Measurements from ENCODE around the gene CDC42BPA. TPM values are rescaled to one million over a fixed set of nuclear protein-coding genes. Genes with fewer than 3 reads are reported as not detected.

The CDC42BPA gene
- total and polyA plus RNA-seq, 5 donors, result 12.9 to 38.0 (median 36.5) TPM

- no peak for ATAC-seq
- H3K27me3 ChIP-seq (ENCODE audit: control insufficient read depth, insufficient read depth), result no peaks in the 10 kb centered on the region
- WGBS, result 92% methylated on average over 3 of the region's 3 CpGs
- intact Hi-C loops (cut with DNase I), result no loop called here
- no peak for DNase-seq
- H3K4me1 ChIP-seq (ENCODE audit: control insufficient read depth, insufficient read depth, low read length), result peaks cover 5% of the 10 kb centered on the region
- H3K27ac ChIP-seq (ENCODE audit: low read length), result no peak overlapping the region
- H3K9me3 ChIP-seq (ENCODE audit: control insufficient read depth, low read length), result no peaks in the 10 kb centered on the region
- H3K4me3 ChIP-seq (ENCODE audit: low read length), result no peak overlapping the region
Measured at GRCh38 chr1:227306689-227307088, 11.6 kb downstream of the CDC42BPA start.

GRCh38 chr1:227305894-227306626 is 12.2 kb downstream of the CDC42BPA start:
- Histone ChIP-seq H3K27ac (ENCODE audit: low read length) (no peak overlapping the region), H3K4me1 (ENCODE audit: control insufficient read depth, insufficient read depth, low read length) (peaks cover 5% of the 10 kb centered on the region), H3K27me3 (ENCODE audit: control insufficient read depth, insufficient read depth) (no peaks in the 10 kb centered on the region), H3K9me3 (ENCODE audit: control insufficient read depth, low read length) (no peaks in the 10 kb centered on the region), H3K4me3 (ENCODE audit: low read length) (no peak overlapping the region)
- DNase-seq (no peak), ATAC-seq (no peak)
- intact Hi-C loops (cut with DNase I), result no loop called here
- WGBS, result 92% methylated on average over 6 of the region's 6 CpGs

- no peak overlapping the region for H3K4me3 ChIP-seq (ENCODE audit: low read length)
- no peak for ATAC-seq
- no peaks in the 10 kb centered on the region for H3K27me3 ChIP-seq (ENCODE audit: control insufficient read depth, insufficient read depth)
- H3K27ac ChIP-seq (ENCODE audit: low read length), result no peak overlapping the region
- no peak for DNase-seq
- peaks cover 3% of the 10 kb centered on the region for H3K4me1 ChIP-seq (ENCODE audit: control insufficient read depth, insufficient read depth, low read length)
- intact Hi-C loops (cut with DNase I), result no loop called here
- H3K9me3 ChIP-seq (ENCODE audit: control insufficient read depth, low read length), result no peaks in the 10 kb centered on the region
Measured at GRCh38 chr1:227304665-227305064, 13.6 kb downstream of the CDC42BPA start.

GRCh38 chr1:227303662-227304061 is 14.6 kb downstream of the CDC42BPA start:
- peaks cover 3% of the 10 kb centered on the region for H3K4me1 ChIP-seq (ENCODE audit: control insufficient read depth, insufficient read depth, low read length)
- H3K4me3 ChIP-seq (ENCODE audit: low read length), result no peak overlapping the region
- no peaks in the 10 kb centered on the region for H3K9me3 ChIP-seq (ENCODE audit: control insufficient read depth, low read length)
- ATAC-seq, result no peak
- intact Hi-C loops (cut with DNase I), result no loop called here
- no peaks in the 10 kb centered on the region for H3K27me3 ChIP-seq (ENCODE audit: control insufficient read depth, insufficient read depth)
- H3K27ac ChIP-seq (ENCODE audit: low read length), result no peak overlapping the region
- no peak for DNase-seq

- no peak overlapping the region for H3K27ac ChIP-seq (ENCODE audit: low read length)
- ATAC-seq, result no peak
- no peaks in the 10 kb centered on the region for H3K27me3 ChIP-seq (ENCODE audit: control insufficient read depth, insufficient read depth)
- H3K4me3 ChIP-seq (ENCODE audit: low read length), result no peak overlapping the region
- H3K9me3 ChIP-seq (ENCODE audit: control insufficient read depth, low read length), result no peaks in the 10 kb centered on the region
- 98% methylated on average over 7 of the region's 7 CpGs for WGBS
- peaks cover 3% of the 10 kb centered on the region for H3K4me1 ChIP-seq (ENCODE audit: control insufficient read depth, insufficient read depth, low read length)
- DNase-seq, result no peak
- intact Hi-C loops (cut with DNase I), result no loop called here
Measured at GRCh38 chr1:227300682-227301081, 17.6 kb downstream of the CDC42BPA start.

GRCh38 chr1:227299688-227300087 is 18.6 kb downstream of the CDC42BPA start:
- 63% methylated on average over 4 of the region's 4 CpGs for WGBS
- Histone ChIP-seq H3K4me1 (ENCODE audit: control insufficient read depth, insufficient read depth, low read length) (peaks cover 3% of the 10 kb centered on the region), H3K4me3 (ENCODE audit: low read length) (no peak overlapping the region), H3K27ac (ENCODE audit: low read length) (no peak overlapping the region), H3K27me3 (ENCODE audit: control insufficient read depth, insufficient read depth) (no peaks in the 10 kb centered on the region), H3K9me3 (ENCODE audit: control insufficient read depth, low read length) (no peaks in the 10 kb centered on the region)
- intact Hi-C loops (cut with DNase I), result loop anchor here in 1 of 4 donors (10.0 kb wide), 1 partner anchor 55 kb away; no protein-coding TSS in a partner anchor
- no peak for DNase-seq
- no peak for ATAC-seq

GRCh38 chr1:227299241-227299627 is 19.1 kb downstream of the CDC42BPA start:
- intact Hi-C loops (cut with DNase I), result loop anchor here in 1 of 4 donors (10.0 kb wide), 1 partner anchor 54 kb away; no protein-coding TSS in a partner anchor
- Histone ChIP-seq H3K27me3 (ENCODE audit: control insufficient read depth, insufficient read depth) (no peaks in the 10 kb centered on the region), H3K27ac (ENCODE audit: low read length) (no peak overlapping the region), H3K9me3 (ENCODE audit: control insufficient read depth, low read length) (no peaks in the 10 kb centered on the region), H3K4me3 (ENCODE audit: low read length) (no peak overlapping the region), H3K4me1 (ENCODE audit: control insufficient read depth, insufficient read depth, low read length) (peaks cover 3% of the 10 kb centered on the region)
- DNase-seq (no peak), ATAC-seq (no peak)

- H3K4me3 ChIP-seq (ENCODE audit: low read length), result no peak overlapping the region
- intact Hi-C loops (cut with DNase I), result loop anchor here in 1 of 4 donors (10.0 kb wide), 1 partner anchor 54 kb away; no protein-coding TSS in a partner anchor
- WGBS, result 58% methylated on average over 3 of the region's 3 CpGs
- no peaks in the 10 kb centered on the region for H3K27me3 ChIP-seq (ENCODE audit: control insufficient read depth, insufficient read depth)
- ATAC-seq (no peak), DNase-seq (no peak)
- peaks cover 3% of the 10 kb centered on the region for H3K4me1 ChIP-seq (ENCODE audit: control insufficient read depth, insufficient read depth, low read length)
- H3K9me3 ChIP-seq (ENCODE audit: control insufficient read depth, low read length), result no peaks in the 10 kb centered on the region
- H3K27ac ChIP-seq (ENCODE audit: low read length), result no peak overlapping the region
Measured at GRCh38 chr1:227298512-227299240, 19.6 kb downstream of the CDC42BPA start.

- H3K4me1 ChIP-seq (ENCODE audit: control insufficient read depth, insufficient read depth, low read length), result no peaks in the 10 kb centered on the region
- no peaks in the 10 kb centered on the region for H3K27me3 ChIP-seq (ENCODE audit: control insufficient read depth, insufficient read depth)
- no peaks in the 10 kb centered on the region for H3K9me3 ChIP-seq (ENCODE audit: control insufficient read depth, low read length)
- intact Hi-C loops (cut with DNase I), result loop anchor here in 1 of 4 donors (10.0 kb wide), 1 partner anchor 52 kb away; no protein-coding TSS in a partner anchor
- ATAC-seq (no peak), DNase-seq (no peak)
- WGBS, result 94% methylated on average over 4 of the region's 4 CpGs
- no peak overlapping the region for H3K27ac ChIP-seq (ENCODE audit: low read length)
- no peak overlapping the region for H3K4me3 ChIP-seq (ENCODE audit: low read length)
Measured at GRCh38 chr1:227297073-227297793, 21.1 kb downstream of the CDC42BPA start.

- Histone ChIP-seq H3K4me1 (ENCODE audit: control insufficient read depth, insufficient read depth, low read length) (no peaks in the 10 kb centered on the region), H3K27me3 (ENCODE audit: control insufficient read depth, insufficient read depth) (no peaks in the 10 kb centered on the region), H3K27ac (ENCODE audit: low read length) (no peak overlapping the region), H3K4me3 (ENCODE audit: low read length) (no peak overlapping the region), H3K9me3 (ENCODE audit: control insufficient read depth, low read length) (no peaks in the 10 kb centered on the region)
- DNase-seq, result no peak
- ATAC-seq, result no peak
- intact Hi-C loops (cut with DNase I), result loop anchor here in 1 of 4 donors (10.0 kb wide), 1 partner anchor 51 kb away; no protein-coding TSS in a partner anchor
- 69% methylated on average over 3 of the region's 3 CpGs for WGBS
Measured at GRCh38 chr1:227295609-227296008, 22.7 kb downstream of the CDC42BPA start.

- intact Hi-C loops (cut with DNase I), result no loop called here
- 96% methylated on average over 2 of the region's 2 CpGs for WGBS
- H3K9me3 ChIP-seq (ENCODE audit: control insufficient read depth, low read length), result no peaks in the 10 kb centered on the region
- H3K4me1 ChIP-seq (ENCODE audit: control insufficient read depth, insufficient read depth, low read length), result peaks cover 1% of the 10 kb centered on the region
- no peak overlapping the region for H3K27ac ChIP-seq (ENCODE audit: low read length)
- DNase-seq (no peak), ATAC-seq (no peak)
- no peak overlapping the region for H3K4me3 ChIP-seq (ENCODE audit: low read length)
- H3K27me3 ChIP-seq (ENCODE audit: control insufficient read depth, insufficient read depth), result no peaks in the 10 kb centered on the region
Measured at GRCh38 chr1:227285745-227286144, 32.5 kb downstream of the CDC42BPA start.
